ENCODE data around the gene NR6A1.
A peak's percentile ranks its signal among the peaks of the same experiment; 100 is the strongest.
"Not testable (repeated sequence)": the region's sequence is repeated elsewhere in the genome, so short reads cannot be mapped to it uniquely, and the experiment has no call there.

Gene NR6A1

GRCh38 chr9:124781967-124782660 lies 11.0 kb upstream of the NR6A1 start:
- H3K4me1 ChIP-seq (ENCODE audit: control insufficient read depth, insufficient read depth, low read length): peaks cover 58% of the 10 kb centered on the region
- H3K4me3 ChIP-seq (ENCODE audit: low read length): no peak overlapping the region
- no peaks in the 10 kb centered on the region for H3K36me3 ChIP-seq (ENCODE audit: insufficient read depth, low read length)
- H3K4me2 ChIP-seq (ENCODE audit: low read length): no peak overlapping the region
- H3K27me3 ChIP-seq (ENCODE audit: control insufficient read depth, insufficient read depth, low read length): no peaks in the 10 kb centered on the region
- no peaks in the 10 kb centered on the region for H3K9me3 ChIP-seq (replicated peaks; ENCODE audit: low read length)
- H3K9ac ChIP-seq (ENCODE audit: low read depth, low read length): no peak overlapping the region

DNA sequence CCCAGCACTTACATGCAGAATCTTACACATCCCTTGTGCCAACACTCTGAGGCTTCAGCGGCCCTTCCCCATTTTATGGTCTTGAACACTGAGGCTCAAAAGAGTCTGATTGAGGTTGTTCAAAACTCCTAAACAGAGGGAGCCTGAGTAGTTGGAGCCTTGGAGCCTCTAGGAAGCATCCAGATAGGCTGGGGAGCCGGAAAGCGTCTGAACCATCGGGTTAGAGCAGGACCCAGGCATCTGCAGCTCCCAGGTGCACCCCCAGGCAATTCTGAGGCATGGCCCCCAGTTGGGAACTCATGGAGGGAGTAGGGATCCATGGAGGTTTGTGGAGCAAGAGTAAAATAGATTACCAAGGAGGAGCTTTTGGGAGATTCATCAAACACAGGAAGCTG lies 9.6 kb upstream of the NR6A1 start:
- H3K36me3 ChIP-seq (ENCODE audit: insufficient read depth, low read length): no peaks in the 10 kb centered on the region
- peaks cover 63% of the 10 kb centered on the region for H3K4me1 ChIP-seq (ENCODE audit: control insufficient read depth, insufficient read depth, low read length)
- H3K9me3 ChIP-seq (replicated peaks; ENCODE audit: low read length): no peaks in the 10 kb centered on the region
- no peak overlapping the region for H3K9ac ChIP-seq (ENCODE audit: low read depth, low read length)
- H3K4me2 ChIP-seq (ENCODE audit: low read length): no peak overlapping the region
- no peak overlapping the region for H3K4me3 ChIP-seq (ENCODE audit: low read length)
- no peaks in the 10 kb centered on the region for H3K27me3 ChIP-seq (ENCODE audit: control insufficient read depth, insufficient read depth, low read length)

- Histone ChIP-seq H3K36me3 (ENCODE audit: insufficient read depth, low read length) (no peaks in the 10 kb centered on the region), H3K9ac (ENCODE audit: low read depth, low read length) (peak overlapping the region; percentile 49), H3K4me1 (ENCODE audit: control insufficient read depth, insufficient read depth, low read length) (peaks cover 63% of the 10 kb centered on the region)
These were observed 9.1 kb upstream of the NR6A1 start for GRCh38 chr9:124780060-124780756.

GRCh38 chr9:124779368-124780059 lies 8.4 kb upstream of the NR6A1 start:
- H3K36me3 ChIP-seq (ENCODE audit: insufficient read depth, low read length): no peaks in the 10 kb centered on the region
- peak overlapping the region; percentile 49 for H3K9ac ChIP-seq (ENCODE audit: low read depth, low read length)
- H3K9me3 ChIP-seq (replicated peaks; ENCODE audit: low read length): no peaks in the 10 kb centered on the region
- no peaks in the 10 kb centered on the region for H3K27me3 ChIP-seq (ENCODE audit: control insufficient read depth, insufficient read depth, low read length)
- peak overlapping the region; percentile 46 for H3K4me3 ChIP-seq (ENCODE audit: low read length)
- H3K4me1 ChIP-seq (ENCODE audit: control insufficient read depth, insufficient read depth, low read length): peaks cover 58% of the 10 kb centered on the region
- H3K4me2 ChIP-seq (ENCODE audit: low read length): peak overlapping the region; percentile 78

More at GRCh38 chr9:124780060-124780756, 9.1 kb upstream of the NR6A1 start:
- H3K9me3 ChIP-seq (replicated peaks; ENCODE audit: low read length): no peaks in the 10 kb centered on the region
- H3K27me3 ChIP-seq (ENCODE audit: control insufficient read depth, insufficient read depth, low read length): no peaks in the 10 kb centered on the region
- peak overlapping the region; percentile 78 for H3K4me2 ChIP-seq (ENCODE audit: low read length)
- peak overlapping the region; percentile 38 for H3K4me3 ChIP-seq (ENCODE audit: low read length)

- no peaks in the 10 kb centered on the region for H3K9me3 ChIP-seq (replicated peaks; ENCODE audit: low read length)
- H3K4me3 ChIP-seq (ENCODE audit: low read length): peak overlapping the region; percentile 46
- H3K27me3 ChIP-seq (ENCODE audit: control insufficient read depth, insufficient read depth, low read length): no peaks in the 10 kb centered on the region
- peak overlapping the region; percentile 72 for H3K4me2 ChIP-seq (ENCODE audit: low read length)
- H3K36me3 ChIP-seq (ENCODE audit: insufficient read depth, low read length): no peaks in the 10 kb centered on the region
- peaks cover 52% of the 10 kb centered on the region for H3K4me1 ChIP-seq (ENCODE audit: control insufficient read depth, insufficient read depth, low read length)
- peak overlapping the region; percentile 12 for H3K9ac ChIP-seq (ENCODE audit: low read depth, low read length)
These were observed 7.7 kb upstream of the NR6A1 start for GRCh38 chr9:124778575-124779367.

GRCh38 chr9:124776954-124777648 lies 6.0 kb upstream of the NR6A1 start, which contains the start of gene OLFML2A:
Gene OLFML2A (plus strand): TSS chr9:124777133. CDS start chr9:124777271, 138 bp downstream.
- Histone ChIP-seq H3K9ac (ENCODE audit: low read depth, low read length) (peak within 1 kb of the TSS; percentile 76), H3K4me2 (ENCODE audit: low read length) (peak within 1 kb of the TSS; percentile 90), H3K4me1 (ENCODE audit: control insufficient read depth, insufficient read depth, low read length) (peaks cover 39% of the 10 kb centered on the region), H3K27me3 (ENCODE audit: control insufficient read depth, insufficient read depth, low read length) (no peaks in the 10 kb centered on the region), H3K36me3 (ENCODE audit: insufficient read depth, low read length) (no peaks in the 10 kb centered on the region), H3K9me3 (replicated peaks; ENCODE audit: low read length) (no peaks in the 10 kb centered on the region), H3K4me3 (ENCODE audit: low read length) (peak within 1 kb of the TSS; percentile 72)

DNA sequence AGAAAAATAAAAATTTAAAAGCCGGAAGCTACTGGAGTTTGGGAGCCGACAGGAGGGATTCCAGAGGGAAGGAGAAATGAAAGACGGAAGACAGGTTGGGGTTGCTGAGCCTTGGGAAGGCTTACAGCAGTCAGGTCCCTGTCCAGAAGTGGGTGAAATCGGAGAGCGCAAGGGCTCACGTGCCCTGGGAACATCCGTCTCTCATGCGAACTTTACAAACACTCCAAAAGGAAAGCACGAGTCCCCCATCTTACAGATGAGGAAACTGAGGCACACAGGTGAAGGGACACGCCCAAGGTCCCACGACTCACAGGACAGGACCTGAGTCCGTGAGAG lies 5.5 kb upstream of the NR6A1 start:
- no peaks in the 10 kb centered on the region for H3K27me3 ChIP-seq (ENCODE audit: control insufficient read depth, insufficient read depth, low read length)
- no peaks in the 10 kb centered on the region for H3K9me3 ChIP-seq (replicated peaks; ENCODE audit: low read length)
- H3K4me2 ChIP-seq (ENCODE audit: low read length): peak overlapping the region; percentile 90
- H3K4me1 ChIP-seq (ENCODE audit: control insufficient read depth, insufficient read depth, low read length): peaks cover 37% of the 10 kb centered on the region
- H3K4me3 ChIP-seq (ENCODE audit: low read length): peak overlapping the region; percentile 72
- no peaks in the 10 kb centered on the region for H3K36me3 ChIP-seq (ENCODE audit: insufficient read depth, low read length)
- H3K9ac ChIP-seq (ENCODE audit: low read depth, low read length): peak overlapping the region; percentile 76

GRCh38 chr9:124774129-124774978 lies 3.2 kb upstream of the NR6A1 start:
- Histone ChIP-seq H3K4me1 (ENCODE audit: control insufficient read depth, insufficient read depth, low read length) (peaks cover 35% of the 10 kb centered on the region), H3K27me3 (ENCODE audit: control insufficient read depth, insufficient read depth, low read length) (peaks cover 11% of the 10 kb centered on the region), H3K36me3 (ENCODE audit: insufficient read depth, low read length) (no peaks in the 10 kb centered on the region), H3K4me3 (ENCODE audit: low read length) (no peak overlapping the region), H3K9ac (ENCODE audit: low read depth, low read length) (no peak overlapping the region), H3K4me2 (ENCODE audit: low read length) (no peak overlapping the region), H3K9me3 (replicated peaks; ENCODE audit: low read length) (no peaks in the 10 kb centered on the region)

DNA sequence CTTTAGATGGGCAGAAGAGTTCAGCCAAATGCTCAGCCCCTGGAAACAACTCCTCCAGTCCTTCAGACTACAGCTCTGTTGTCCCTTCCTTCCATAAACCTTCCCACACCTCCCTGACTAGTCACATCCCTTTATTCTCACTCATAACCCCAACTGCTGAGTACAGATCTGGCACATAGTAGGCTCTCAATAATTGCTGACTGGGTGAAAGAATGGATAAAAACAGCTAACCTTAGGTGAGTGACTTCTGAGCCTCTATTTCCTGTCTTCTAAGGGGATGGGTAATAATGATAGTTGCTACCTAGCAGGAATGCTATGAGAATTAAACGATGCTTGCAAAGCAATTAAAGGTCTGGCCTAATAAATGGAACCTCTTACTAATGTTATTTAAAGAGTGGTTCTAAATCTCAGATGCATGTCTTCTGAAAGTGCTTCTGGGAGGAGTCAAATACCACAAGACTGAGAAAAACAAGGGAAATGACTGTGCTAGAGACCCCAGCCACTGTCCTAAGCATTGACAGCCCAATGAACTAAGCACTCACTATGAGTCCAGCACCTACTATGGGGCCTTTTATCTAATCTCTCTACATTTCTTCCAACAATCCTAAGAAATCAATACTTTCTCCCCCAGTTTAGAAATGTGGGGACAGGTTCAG lies 2.5 kb upstream of the NR6A1 start:
- no peaks in the 10 kb centered on the region for H3K9me3 ChIP-seq (replicated peaks; ENCODE audit: low read length)
- H3K36me3 ChIP-seq (ENCODE audit: insufficient read depth, low read length): no peaks in the 10 kb centered on the region
- no peak overlapping the region for H3K4me3 ChIP-seq (ENCODE audit: low read length)
- H3K4me2 ChIP-seq (ENCODE audit: low read length): no peak overlapping the region
- peaks cover 19% of the 10 kb centered on the region for H3K27me3 ChIP-seq (ENCODE audit: control insufficient read depth, insufficient read depth, low read length)
- no peak overlapping the region for H3K9ac ChIP-seq (ENCODE audit: low read depth, low read length)
- peaks cover 28% of the 10 kb centered on the region for H3K4me1 ChIP-seq (ENCODE audit: control insufficient read depth, insufficient read depth, low read length)

DNA sequence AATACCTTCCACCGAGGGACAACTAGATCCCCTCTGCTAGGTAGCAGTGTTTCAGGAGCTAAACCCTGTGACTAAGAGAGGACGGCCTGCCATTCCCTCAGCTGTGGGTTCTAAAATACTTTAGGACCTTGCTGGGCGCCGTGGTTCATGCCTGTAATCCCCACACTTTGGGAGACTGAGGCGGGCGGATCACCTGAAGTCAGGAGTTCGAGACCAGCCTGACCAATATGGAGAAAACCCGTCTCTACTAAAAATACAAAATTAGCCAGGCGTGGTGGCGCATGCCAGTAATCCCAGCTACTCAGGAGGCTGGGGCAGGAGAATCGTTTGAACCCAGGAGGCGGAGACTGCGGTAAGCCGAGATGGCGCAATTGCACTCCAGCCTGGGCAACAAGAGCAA lies 1.8 kb upstream of the NR6A1 start:
- not testable (repeated sequence) for H3K9ac ChIP-seq (ENCODE audit: low read depth, low read length); H3K36me3 ChIP-seq (ENCODE audit: insufficient read depth, low read length); H3K4me3 ChIP-seq (ENCODE audit: low read length); H3K4me2 ChIP-seq (ENCODE audit: low read length); H3K9me3 ChIP-seq (replicated peaks; ENCODE audit: low read length)
- H3K27me3 ChIP-seq (ENCODE audit: control insufficient read depth, insufficient read depth, low read length): peaks cover 26% of the 10 kb centered on the region
- peaks cover 26% of the 10 kb centered on the region for H3K4me1 ChIP-seq (ENCODE audit: control insufficient read depth, insufficient read depth, low read length)
